BLaER1 treated with 17β-estradiol and CSF1 and Interleukin-3, amounts not matched to agents 10 nM and 100 nM (cell line): Measurements from ENCODE around the gene KCNE2.
A peak's percentile ranks its signal among the peaks of the same experiment; 100 is the strongest.
"Not testable (repeated sequence)": the region's sequence is repeated elsewhere in the genome, so short reads cannot be mapped to it uniquely, and the experiment has no call there.

Experiments used
- H3K27ac ChIP-seq, 11 experiments: shearing (Covaris generic); formaldehyde crosslinking; 2 replicates each; pipeline ENCODE4 v1.8.1; 2022
- H3K27me3 ChIP-seq, 11 experiments: shearing (Covaris generic); formaldehyde crosslinking; 2 replicates each; pipeline ENCODE4 v1.8.1; 2022
- H3K36me3 ChIP-seq, 11 experiments: shearing (Covaris generic); formaldehyde crosslinking; 2 replicates each; pipeline ENCODE4 v1.8.1; 2022
- H3K4me1 ChIP-seq, 10 experiments: shearing (Covaris generic); formaldehyde crosslinking; 2 replicates each; pipeline ENCODE4 v1.8.1; 2022
- H3K4me2 ChIP-seq, 11 experiments: shearing (Covaris generic); formaldehyde crosslinking; 2 replicates each; pipeline ENCODE4 v1.8.1; 2022
- H3K4me3 ChIP-seq, 10 experiments: shearing (Covaris generic); formaldehyde crosslinking; 2 replicates each; pipeline ENCODE4 v1.8.1; 2022
- H3K9ac ChIP-seq, 11 experiments: shearing (Covaris generic); formaldehyde crosslinking; 2 replicates each; pipeline ENCODE4 v1.8.1; 2022
- H3K9me3 ChIP-seq, 11 experiments: shearing (Covaris generic); formaldehyde crosslinking; replicated peaks in 1 of 11; 2 replicates each; pipeline ENCODE4 v1.8.1; 2022
- H4K20me1 ChIP-seq, 11 experiments: shearing (Covaris generic); formaldehyde crosslinking; 2 replicates each; pipeline ENCODE4 v1.8.1; 2022
- Cebpa-rat ChIP-seq, 11 experiments: shearing (Covaris generic); IDR thresholded peaks; 2 replicates each; pipeline ENCODE4 v1.8.1; 2022

Gene KCNE2

GRCh38 chr21:34360488-34361241 lies 3.1 kb upstream of the KCNE2 start:
- Histone ChIP-seq H3K27ac (no peak overlapping the region), H3K4me2 (peak overlapping the region in 3 of 11 experiments; percentile 15 to 43 (median 30); a peak in 3 of 22 replicates), H3K4me1 (peaks cover 0 to 17% (median 7%) of the 10 kb centered on the region in 10 experiments; a peak in 7 of 20 replicates), H3K9me3 (peaks cover 8 to 18% (median 15%) of the 10 kb centered on the region in 11 experiments; a peak in 21 of 22 replicates), H3K9ac (no peak overlapping the region), H3K4me3 (no peak overlapping the region), H3K36me3 (no peaks in the 10 kb centered on the region), H4K20me1 (no peaks in the 10 kb centered on the region), H3K27me3 (no peaks in the 10 kb centered on the region)
- TF ChIP-seq Cebpa-rat (IDR thresholded peaks at IDR 0.05) = no peak

GRCh38 chr21:34362136-34362444 lies 1.7 kb upstream of the KCNE2 start:
- Histone ChIP-seq H3K4me3 (no peak overlapping the region), H3K27me3 (no peaks in the 10 kb centered on the region), H3K4me2 (peak overlapping the region in 5 of 11 experiments; percentile 6 to 80 (median 43); a peak in 6 of 22 replicates), H3K4me1 (peaks cover 0 to 17% (median 7%) of the 10 kb centered on the region in 10 experiments; a peak in 7 of 20 replicates), H3K36me3 (no peaks in the 10 kb centered on the region), H3K27ac (no peak overlapping the region), H4K20me1 (no peaks in the 10 kb centered on the region), H3K9me3 (peaks cover 8 to 18% (median 15%) of the 10 kb centered on the region in 11 experiments; a peak in 21 of 22 replicates), H3K9ac (no peak overlapping the region)
- no peak for TF ChIP-seq Cebpa-rat (IDR thresholded peaks at IDR 0.05)

GRCh38 chr21:34362670-34363069 lies 1.1 kb upstream of the KCNE2 start:
- H3K27ac ChIP-seq = no peak overlapping the region
- H3K36me3 ChIP-seq = no peaks in the 10 kb centered on the region
- peaks cover 0 to 17% (median 7%) of the 10 kb centered on the region in 10 experiments; a peak in 7 of 20 replicates for H3K4me1 ChIP-seq
- H4K20me1 ChIP-seq = no peaks in the 10 kb centered on the region
- H3K4me2 ChIP-seq = no peak overlapping the region
- H3K9ac ChIP-seq = no peak overlapping the region
- no peak overlapping the region for H3K4me3 ChIP-seq
- no peak for TF ChIP-seq Cebpa-rat (IDR thresholded peaks at IDR 0.05)
- H3K27me3 ChIP-seq = no peaks in the 10 kb centered on the region
- H3K9me3 ChIP-seq = peaks cover 6 to 14% (median 12%) of the 10 kb centered on the region in 11 experiments; a peak in 21 of 22 replicates

- no peaks in the 10 kb centered on the region for H3K36me3 ChIP-seq
- H3K9me3 ChIP-seq = no peaks in the 10 kb centered on the region
- no peak overlapping the region for H3K4me2 ChIP-seq
- no peak overlapping the region for H3K9ac ChIP-seq
- TF ChIP-seq Cebpa-rat (IDR thresholded peaks at IDR 0.05) = no peak
- no peaks in the 10 kb centered on the region for H3K27me3 ChIP-seq
- no peak overlapping the region for H3K27ac ChIP-seq
- H3K4me1 ChIP-seq = peaks cover 0 to 17% (median 7%) of the 10 kb centered on the region in 10 experiments; a peak in 7 of 20 replicates
- H4K20me1 ChIP-seq = no peaks in the 10 kb centered on the region
- no peak overlapping the region for H3K4me3 ChIP-seq
These were observed 1.1 kb downstream of the KCNE2 start for GRCh38 chr21:34364921-34365320.

GRCh38 chr21:34365809-34366208 lies 2.0 kb downstream of the KCNE2 start:
- Histone ChIP-seq H3K4me2 (no peak overlapping the region), H3K27ac (no peak overlapping the region), H3K9ac (no peak overlapping the region), H3K36me3 (no peaks in the 10 kb centered on the region), H3K27me3 (no peaks in the 10 kb centered on the region), H4K20me1 (no peaks in the 10 kb centered on the region), H3K4me3 (no peak overlapping the region), H3K4me1 (peaks cover 0 to 17% (median 7%) of the 10 kb centered on the region in 10 experiments; a peak in 7 of 20 replicates), H3K9me3 (no peaks in the 10 kb centered on the region)
- TF ChIP-seq Cebpa-rat (IDR thresholded peaks at IDR 0.05) = no peak

- peaks cover 0 to 12% (median 0%) of the 10 kb centered on the region in 10 experiments; a peak in 3 of 20 replicates for H3K4me1 ChIP-seq
- TF ChIP-seq Cebpa-rat (IDR thresholded peaks at IDR 0.05) = no peak
- no peak overlapping the region for H3K4me2 ChIP-seq
- no peaks in the 10 kb centered on the region for H3K36me3 ChIP-seq
- no peak overlapping the region for H3K4me3 ChIP-seq
- no peaks in the 10 kb centered on the region for H3K27me3 ChIP-seq
- H3K9me3 ChIP-seq = no peaks in the 10 kb centered on the region
- no peak overlapping the region for H3K9ac ChIP-seq
- H4K20me1 ChIP-seq = no peaks in the 10 kb centered on the region
- H3K27ac ChIP-seq = no peak overlapping the region
These were observed 3.6 kb downstream of the KCNE2 start for GRCh38 chr21:34367320-34367935.

- Histone ChIP-seq H3K4me3 (no peak overlapping the region), H3K27me3 (no peaks in the 10 kb centered on the region), H3K27ac (no peak overlapping the region), H3K4me2 (no peak overlapping the region), H3K9me3 (no peaks in the 10 kb centered on the region), H3K4me1 (peaks cover 0 to 15% (median 2%) of the 10 kb centered on the region in 10 experiments; a peak in 7 of 20 replicates), H4K20me1 (no peaks in the 10 kb centered on the region), H3K9ac (no peak overlapping the region), H3K36me3 (no peaks in the 10 kb centered on the region)
- TF ChIP-seq Cebpa-rat (IDR thresholded peaks at IDR 0.05) = no peak
These were observed 5.9 kb downstream of the KCNE2 start for GRCh38 chr21:34369741-34370140.

- Histone ChIP-seq H3K4me3 (no peak overlapping the region), H3K9me3 (no peaks in the 10 kb centered on the region), H4K20me1 (no peaks in the 10 kb centered on the region), H3K27ac (no peak overlapping the region), H3K36me3 (no peaks in the 10 kb centered on the region), H3K9ac (no peak overlapping the region), H3K4me1 (peaks cover 0 to 15% (median 2%) of the 10 kb centered on the region in 10 experiments; a peak in 7 of 20 replicates), H3K4me2 (no peak overlapping the region), H3K27me3 (no peaks in the 10 kb centered on the region)
- no peak for TF ChIP-seq Cebpa-rat (IDR thresholded peaks at IDR 0.05)
These were observed 8.5 kb downstream of the KCNE2 start for GRCh38 chr21:34372321-34372720.

GRCh38 chr21:34374462-34374861 lies 10.7 kb downstream of the KCNE2 start:
- H3K36me3 ChIP-seq, H3K4me3 ChIP-seq, H3K27me3 ChIP-seq, H3K4me2 ChIP-seq, H3K9me3 ChIP-seq, H3K27ac ChIP-seq, H4K20me1 ChIP-seq, H3K9ac ChIP-seq: not testable (repeated sequence)
- H3K4me1 ChIP-seq = peaks cover 0 to 15% (median 2%) of the 10 kb centered on the region in 10 experiments; a peak in 7 of 20 replicates

GRCh38 chr21:34374940-34375618 lies 11.3 kb downstream of the KCNE2 start, which contains the start of gene SMIM11:
TSS of gene SMIM11 (plus strand) at chr21:34375507. CDS start at chr21:34379505, 3,998 bp downstream.
- H3K36me3 ChIP-seq, H3K4me2 ChIP-seq, H3K4me3 ChIP-seq, H3K27ac ChIP-seq, H3K9ac ChIP-seq, H4K20me1 ChIP-seq, H3K27me3 ChIP-seq, H3K9me3 ChIP-seq: not testable (repeated sequence)
- H3K4me1 ChIP-seq = peaks cover 0 to 15% (median 2%) of the 10 kb centered on the region in 10 experiments; a peak in 7 of 20 replicates

- H3K4me2 ChIP-seq, H3K27ac ChIP-seq, H3K36me3 ChIP-seq, H3K9ac ChIP-seq, H3K4me3 ChIP-seq, H4K20me1 ChIP-seq, H3K9me3 ChIP-seq, H3K27me3 ChIP-seq: not testable (repeated sequence)
- peaks cover 0 to 15% (median 2%) of the 10 kb centered on the region in 10 experiments; a peak in 7 of 20 replicates for H3K4me1 ChIP-seq
These were observed 11.8 kb downstream of the KCNE2 start for GRCh38 chr21:34375619-34375972.

- H3K4me1 ChIP-seq, H3K27ac ChIP-seq, H4K20me1 ChIP-seq, H3K9me3 ChIP-seq, H3K4me2 ChIP-seq, H3K36me3 ChIP-seq, H3K9ac ChIP-seq, H3K27me3 ChIP-seq, H3K4me3 ChIP-seq: not testable (repeated sequence)
These were observed 19.3 kb downstream of the KCNE2 start for GRCh38 chr21:34383138-34383537.
